ENCODE data around the gene NDUFV1. TPM values are rescaled to one million over a fixed set of nuclear protein-coding genes. Genes with fewer than 3 reads are reported as not detected.
A peak's percentile ranks its signal among the peaks of the same experiment; 100 is the strongest.

NDUFV1 gene
- 146 and 158 TPM in 2 replicates for total RNA-seq

- no peaks in the 10 kb centered on the region for H3K27me3 ChIP-seq (ENCODE audit: insufficient read depth, low read length)
- peaks cover 2% of the 10 kb centered on the region for H3K9me3 ChIP-seq (ENCODE audit: low read depth, low read length)
- peak; percentile 99 for DNase-seq (ENCODE audit: insufficient read length, low spot score, missing footprints)
Measured at GRCh38 chr11:67606492-67607295, at the start of gene NDUFV1. NDUFV1 (plus strand) TSS chr11:67606936; CDS start chr11:67607005, 69 bp downstream.

DNA sequence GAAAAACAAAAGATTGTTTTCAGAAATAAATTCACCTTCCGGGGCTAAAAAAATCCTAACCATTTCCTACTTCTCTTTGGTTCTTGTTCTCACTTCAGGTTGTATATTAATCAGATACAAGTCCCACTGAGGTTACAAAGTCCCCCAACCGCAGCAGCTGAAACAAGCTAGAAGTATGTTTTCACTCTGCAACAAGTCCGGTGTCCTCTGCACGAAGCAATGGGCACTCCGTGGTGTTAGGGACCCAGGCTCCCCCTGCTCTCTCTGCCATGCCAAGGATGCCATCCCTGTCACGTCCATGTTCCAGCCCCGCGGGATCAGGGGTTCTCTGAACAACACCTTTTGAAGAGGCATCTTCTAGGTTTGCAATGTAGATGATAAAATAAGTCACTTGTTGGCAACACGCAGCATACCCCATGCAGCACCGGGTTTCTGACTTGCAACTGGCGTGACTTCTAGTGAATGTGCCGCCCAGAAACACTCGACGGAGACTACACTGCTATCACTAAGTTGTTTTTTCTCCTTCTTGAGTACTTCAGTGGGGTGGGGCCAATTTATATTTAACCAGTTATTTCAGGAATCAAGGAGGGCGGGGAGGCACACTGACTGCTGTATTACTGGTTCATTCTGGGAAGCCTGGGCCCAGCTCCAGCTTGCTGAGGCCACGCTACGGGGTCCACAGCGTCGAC is 48.5 kb upstream of the NDUFV1 start:
- H3K4me2 ChIP-seq (ENCODE audit: insufficient read depth, low read length) = peak overlapping the region; percentile 81
- no peak for TF ChIP-seq CTCF (IDR thresholded peaks at IDR 0.05; ENCODE audit: extremely low read depth, low read depth, low read length)
- H3K27ac ChIP-seq (ENCODE audit: low read depth, low read length) = no peak overlapping the region
- H3K4me3 ChIP-seq (ENCODE audit: insufficient read depth, low read length) = peak overlapping the region; percentile 41
- H3K36me3 ChIP-seq (ENCODE audit: insufficient read depth, low read length) = no peaks in the 10 kb centered on the region
- no peaks in the 10 kb centered on the region for H3K79me2 ChIP-seq (ENCODE audit: insufficient read depth, low read length)
- no peaks in the 10 kb centered on the region for H3K9me3 ChIP-seq (ENCODE audit: low read depth, low read length)
- H2AFZ ChIP-seq (ENCODE audit: low read length) = peak overlapping the region; percentile 95
- no peaks in the 10 kb centered on the region for H3K27me3 ChIP-seq (ENCODE audit: insufficient read depth, low read length)
- peak; percentile 80 for DNase-seq (ENCODE audit: insufficient read length, low spot score, missing footprints)
- peaks cover 17% of the 10 kb centered on the region for H3K4me1 ChIP-seq (ENCODE audit: insufficient read depth, low read length)
- no peaks in the 10 kb centered on the region for H4K20me1 ChIP-seq (ENCODE audit: insufficient read depth, low read length)

More at GRCh38 chr11:67606492-67607295, at the start of gene NDUFV1:
- Histone ChIP-seq H3K36me3 (ENCODE audit: insufficient read depth, low read length) (peaks cover 26% of the 10 kb centered on the region), H3K4me1 (ENCODE audit: insufficient read depth, low read length) (peaks cover 13% of the 10 kb centered on the region), H4K20me1 (ENCODE audit: insufficient read depth, low read length) (no peaks in the 10 kb centered on the region), H3K4me2 (ENCODE audit: insufficient read depth, low read length) (peak within 1 kb of the TSS; percentile 100), H2AFZ (ENCODE audit: low read length) (peak within 1 kb of the TSS; percentile 99), H3K27ac (ENCODE audit: low read depth, low read length) (peak within 1 kb of the TSS; percentile 83), H3K79me2 (ENCODE audit: insufficient read depth, low read length) (peaks cover 18% of the 10 kb centered on the region), H3K4me3 (ENCODE audit: insufficient read depth, low read length) (peak within 1 kb of the TSS; percentile 99)
- peak; percentile 46 for TF ChIP-seq CTCF (IDR thresholded peaks at IDR 0.05; ENCODE audit: extremely low read depth, low read depth, low read length)

DNA sequence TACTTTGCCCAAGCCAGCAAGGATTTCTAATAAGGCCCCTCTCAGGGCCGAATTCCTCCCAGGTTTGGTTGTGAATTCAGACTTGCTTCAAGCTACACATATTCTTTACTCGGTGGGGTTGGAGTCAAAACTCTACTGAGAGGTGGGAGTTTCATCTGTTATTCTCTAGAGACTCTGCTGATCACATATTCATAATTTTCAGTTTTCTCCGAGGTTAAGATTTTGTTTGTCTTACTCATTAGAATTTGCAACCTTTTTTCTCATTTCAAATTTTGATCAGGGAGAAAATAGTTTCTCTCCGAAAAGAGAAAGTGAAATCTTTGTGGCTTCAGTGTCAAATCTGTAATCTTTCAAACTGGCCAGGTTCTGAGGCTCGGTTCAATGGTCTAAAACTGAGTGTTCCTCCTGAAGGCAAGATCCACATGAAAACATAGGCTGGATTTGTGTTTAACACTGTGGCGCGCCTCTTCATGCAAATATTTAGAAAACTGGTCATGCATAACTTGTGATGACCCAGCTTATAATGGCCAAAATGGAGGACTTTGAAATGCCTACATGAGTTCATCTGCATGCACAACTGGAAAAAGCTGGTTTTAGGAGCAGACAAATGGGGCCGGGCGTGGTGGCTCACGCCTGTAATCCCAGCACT is 44.6 kb upstream of the NDUFV1 start:
- no peaks in the 10 kb centered on the region for H3K36me3 ChIP-seq (ENCODE audit: insufficient read depth, low read length)
- H3K27me3 ChIP-seq (ENCODE audit: insufficient read depth, low read length) = no peaks in the 10 kb centered on the region
- H4K20me1 ChIP-seq (ENCODE audit: insufficient read depth, low read length) = no peaks in the 10 kb centered on the region
- peaks cover 30% of the 10 kb centered on the region for H3K4me1 ChIP-seq (ENCODE audit: insufficient read depth, low read length)
- no peaks in the 10 kb centered on the region for H3K9me3 ChIP-seq (ENCODE audit: low read depth, low read length)
- no peaks in the 10 kb centered on the region for H3K79me2 ChIP-seq (ENCODE audit: insufficient read depth, low read length)
- no peak for TF ChIP-seq CTCF (IDR thresholded peaks at IDR 0.05; ENCODE audit: extremely low read depth, low read depth, low read length)
- no peak overlapping the region for H3K4me2 ChIP-seq (ENCODE audit: insufficient read depth, low read length)
- no peak overlapping the region for H3K27ac ChIP-seq (ENCODE audit: low read depth, low read length)
- H3K4me3 ChIP-seq (ENCODE audit: insufficient read depth, low read length) = no peak overlapping the region
- H2AFZ ChIP-seq (ENCODE audit: low read length) = peak overlapping the region; percentile 41
- DNase-seq (ENCODE audit: insufficient read length, low spot score, missing footprints) = no peak
